ENCODE data around the gene IL17C.

- no peak for TF ChIP-seq CTCF (IDR thresholded peaks at IDR 0.05)
- TF ChIP-seq POLR2A (IDR thresholded peaks at IDR 0.05): no peak
Observed at GRCh38 chr16:88624481-88624880, 13.9 kb upstream of the IL17C start.

Measured in upper lobe of left lung (tissue), 4 donors.